Mesendoderm (in vitro differentiated cells): ENCODE data around the gene TTC14.
"Not testable (repeated sequence)": the region's sequence is repeated elsewhere in the genome, so short reads cannot be mapped to it uniquely, and the experiment has no call there.

Experiments
- DNase-seq: peaks from one replicate; pipeline ENCODE4 v3.0.0; 2013
- H2AK5ac ChIP-seq: 2 replicates; pipeline ENCODE4 v1.6.1; 2013; ENCODE audit warnings: low read length, inconsistent platforms
- H2BK120ac ChIP-seq: 2 replicates; pipeline ENCODE4 v1.6.1; 2013; ENCODE audit warnings: low read depth, mild to moderate bottlenecking, low read length, moderate library complexity, mixed read lengths
- H2BK15ac ChIP-seq: replicated peaks from 2 replicates; pipeline ENCODE4 v1.6.1; 2013; ENCODE audit warnings: low read depth, mild to moderate bottlenecking, moderate library complexity
- H2BK5ac ChIP-seq: 2 replicates; pipeline ENCODE4 v1.6.1; 2013; ENCODE audit warnings: low read length, inconsistent platforms
- H3K18ac ChIP-seq: 2 replicates; pipeline ENCODE4 v1.6.1; 2013; ENCODE audit warnings: mild to moderate bottlenecking, low read length, mixed read lengths
- H3K23ac ChIP-seq: one replicate; pipeline ENCODE4 v1.6.1; 2013; ENCODE audit warnings: low read length
- H3K27ac ChIP-seq: 2 replicates; pipeline ENCODE4 v1.5.1; 2013; ENCODE audit warnings: low read depth, mild to moderate bottlenecking, inconsistent platforms, low read length, moderate library complexity
- H3K27me3 ChIP-seq: 2 replicates; pipeline ENCODE4 v1.6.1; 2013; ENCODE audit warnings: low read length, control low read depth, mild to moderate bottlenecking, inconsistent platforms; ENCODE audit not compliant: insufficient read depth, poor library complexity
- H3K36me3 ChIP-seq: 2 replicates; pipeline ENCODE4 v1.6.1; 2013; ENCODE audit warnings: low read length, inconsistent platforms; ENCODE audit not compliant: control insufficient read depth, insufficient read depth
- H3K4ac ChIP-seq: one replicate; pipeline ENCODE4 v1.6.1; 2013; ENCODE audit warnings: low read depth, mild to moderate bottlenecking, low read length, moderate library complexity
- H3K4me1 ChIP-seq: 2 replicates; pipeline ENCODE4 v1.6.1; 2013; ENCODE audit warnings: low read depth, low read length, inconsistent platforms; ENCODE audit not compliant: control insufficient read depth
- H3K4me2 ChIP-seq: 2 replicates; pipeline ENCODE4 v1.6.1; 2013; ENCODE audit warnings: low read length
- H3K4me3 ChIP-seq: 2 replicates; pipeline ENCODE4 v1.5.1; 2013; ENCODE audit warnings: mild to moderate bottlenecking, low read length
- H3K56ac ChIP-seq: one replicate; pipeline ENCODE4 v1.6.1; 2013; ENCODE audit warnings: low read length
- H3K79me1 ChIP-seq: 2 replicates; pipeline ENCODE4 v1.6.1; 2013; ENCODE audit warnings: low read length, inconsistent platforms
- H3K79me2 ChIP-seq: 2 replicates; pipeline ENCODE4 v1.6.1; 2013; ENCODE audit warnings: mild to moderate bottlenecking, low read length; ENCODE audit not compliant: control insufficient read depth, insufficient read depth
- H3K9ac ChIP-seq: 2 replicates; pipeline ENCODE4 v1.6.1; 2013; ENCODE audit warnings: low read length, inconsistent platforms
- H4K5ac ChIP-seq: one replicate; pipeline ENCODE4 v1.6.1; 2013; ENCODE audit warnings: low read length
- H4K8ac ChIP-seq: one replicate; pipeline ENCODE4 v1.6.1; 2013; ENCODE audit warnings: low read depth, mild to moderate bottlenecking, control low read depth, low read length, moderate library complexity
- WGBS: extraction: QIAGEN DNeasy Blood & Tissue Kit; methylation state at CpG from one replicate; pipeline ENCODE4 v1.1.7; 2013; ENCODE audit warnings: low lambda C conversion rate, missing lambda C conversion rate; ENCODE audit not compliant: insufficient coverage; ENCODE audit errors: extremely low coverage; 5-methylcytosine and 5-hydroxymethylcytosine counted together

TTC14 gene

GRCh38 chr3:180600473-180600872, 1.5 kb upstream of the TTC14 start:
- Histone ChIP-seq H3K27ac (no peak overlapping the region), H4K5ac (no peak overlapping the region), H3K23ac (no peak overlapping the region), H2BK5ac (no peak overlapping the region), H2BK15ac (no peak overlapping the region), H3K56ac (no peak overlapping the region), H3K36me3 (peaks cover 2% of the 10 kb centered on the region), H3K4me2 (no peak overlapping the region), H4K8ac (no peak overlapping the region), H3K79me2 (peaks cover 8% of the 10 kb centered on the region), H2BK120ac (no peak overlapping the region), H3K4me3 (no peak overlapping the region), H3K4me1 (no peaks in the 10 kb centered on the region), H3K27me3 (no peaks in the 10 kb centered on the region), H3K18ac (no peak overlapping the region), H3K9ac (no peak overlapping the region), H3K4ac (no peak overlapping the region), H2AK5ac (no peak overlapping the region), H3K79me1 (peaks cover 2% of the 10 kb centered on the region)
- no CpG with 5 or more reads among the region's 15 CpGs for WGBS
- DNase-seq: no peak

- Histone ChIP-seq H3K18ac (no peak overlapping the region), H3K4ac (no peak overlapping the region), H3K79me2 (no peaks in the 10 kb centered on the region), H3K4me2 (no peak overlapping the region), H3K23ac (no peak overlapping the region), H4K8ac (no peak overlapping the region), H3K27me3 (no peaks in the 10 kb centered on the region), H4K5ac (no peak overlapping the region), H2AK5ac (no peak overlapping the region), H3K4me1 (no peaks in the 10 kb centered on the region), H2BK5ac (no peak overlapping the region), H3K56ac (no peak overlapping the region), H2BK120ac (no peak overlapping the region), H2BK15ac (no peak overlapping the region), H3K36me3 (peaks cover 3% of the 10 kb centered on the region), H3K9ac (no peak overlapping the region), H3K4me3 (no peak overlapping the region), H3K27ac (no peak overlapping the region), H3K79me1 (no peaks in the 10 kb centered on the region)
- DNase-seq: no peak
- no CpG with 5 or more reads among the region's 1 CpG for WGBS
Measured at GRCh38 chr3:180611006-180611405, 9.0 kb downstream of the TTC14 start.

- no peak overlapping the region for H2AK5ac ChIP-seq
- H3K4me3 ChIP-seq: no peak overlapping the region
- no peak overlapping the region for H3K9ac ChIP-seq
- H3K79me2 ChIP-seq: no peaks in the 10 kb centered on the region
- no peak overlapping the region for H3K4ac ChIP-seq
- no peak overlapping the region for H2BK5ac ChIP-seq
- H2BK15ac ChIP-seq: no peak overlapping the region
- H3K23ac ChIP-seq: no peak overlapping the region
- H3K27ac ChIP-seq: no peak overlapping the region
- H3K4me1 ChIP-seq: no peaks in the 10 kb centered on the region
- WGBS: no CpG with 5 or more reads among the region's 5 CpGs
- no peaks in the 10 kb centered on the region for H3K79me1 ChIP-seq
- peaks cover 3% of the 10 kb centered on the region for H3K36me3 ChIP-seq
- H4K8ac ChIP-seq: no peak overlapping the region
- H3K4me2 ChIP-seq: no peak overlapping the region
- H3K56ac ChIP-seq: no peak overlapping the region
- no peak for DNase-seq
- no peak overlapping the region for H3K18ac ChIP-seq
- H4K5ac ChIP-seq: no peak overlapping the region
- no peaks in the 10 kb centered on the region for H3K27me3 ChIP-seq
- H2BK120ac ChIP-seq: no peak overlapping the region
Measured at GRCh38 chr3:180612364-180612763, 10.4 kb downstream of the TTC14 start.

GRCh38 chr3:180615954-180616353, 14.0 kb downstream of the TTC14 start:
- H4K5ac ChIP-seq: no peak overlapping the region
- no peak overlapping the region for H3K4me2 ChIP-seq
- H3K4ac ChIP-seq: no peak overlapping the region
- DNase-seq: no peak
- peaks cover 1% of the 10 kb centered on the region for H3K36me3 ChIP-seq
- H3K4me3 ChIP-seq: no peak overlapping the region
- H2AK5ac ChIP-seq: no peak overlapping the region
- no peaks in the 10 kb centered on the region for H3K79me1 ChIP-seq
- no peak overlapping the region for H2BK5ac ChIP-seq
- H3K18ac ChIP-seq: no peak overlapping the region
- no peaks in the 10 kb centered on the region for H3K4me1 ChIP-seq
- H3K23ac ChIP-seq: no peak overlapping the region
- no peak overlapping the region for H3K56ac ChIP-seq
- no peak overlapping the region for H2BK120ac ChIP-seq
- no CpG with 5 or more reads among the region's 3 CpGs for WGBS
- H3K9ac ChIP-seq: no peak overlapping the region
- no peaks in the 10 kb centered on the region for H3K27me3 ChIP-seq
- H3K79me2 ChIP-seq: no peaks in the 10 kb centered on the region
- H4K8ac ChIP-seq: peak overlapping the region; percentile 5
- H3K27ac ChIP-seq: no peak overlapping the region
- H2BK15ac ChIP-seq: no peak overlapping the region

GRCh38 chr3:180617049-180617448, 15.1 kb downstream of the TTC14 start:
- Histone ChIP-seq H3K56ac (no peak overlapping the region), H3K36me3 (no peaks in the 10 kb centered on the region), H3K4me3 (no peak overlapping the region), H3K79me1 (no peaks in the 10 kb centered on the region), H4K8ac (no peak overlapping the region), H2BK5ac (no peak overlapping the region), H3K4me2 (no peak overlapping the region), H3K4ac (no peak overlapping the region), H3K4me1 (no peaks in the 10 kb centered on the region), H3K23ac (no peak overlapping the region), H4K5ac (no peak overlapping the region), H2AK5ac (no peak overlapping the region), H2BK120ac (no peak overlapping the region), H3K27me3 (no peaks in the 10 kb centered on the region), H3K79me2 (no peaks in the 10 kb centered on the region), H3K18ac (no peak overlapping the region), H2BK15ac (no peak overlapping the region), H3K9ac (no peak overlapping the region), H3K27ac (no peak overlapping the region)
- WGBS: no CpG with 5 or more reads among the region's 2 CpGs
- DNase-seq: no peak

- not testable (repeated sequence) for H2BK5ac ChIP-seq, H2BK15ac ChIP-seq, H3K4me1 ChIP-seq, H3K79me1 ChIP-seq, H3K9ac ChIP-seq, H2BK120ac ChIP-seq, DNase-seq, H3K36me3 ChIP-seq, H3K18ac ChIP-seq, H3K23ac ChIP-seq, H3K56ac ChIP-seq, H3K79me2 ChIP-seq, H3K4ac ChIP-seq, H3K27ac ChIP-seq, H3K4me2 ChIP-seq, H3K4me3 ChIP-seq, H3K27me3 ChIP-seq, H4K8ac ChIP-seq, H4K5ac ChIP-seq, H2AK5ac ChIP-seq
- no CpG with 5 or more reads among the region's 2 CpGs for WGBS
Measured at GRCh38 chr3:180618563-180618962, 16.6 kb downstream of the TTC14 start.
